ENCODE results near the gene MT1A. TPM values are rescaled to one million over a fixed set of nuclear protein-coding genes. Genes with fewer than 3 reads are reported as not detected.

Gene MT1A
- total and polyA plus RNA-seq, 2 of the 8 experiments (the other 6 are each of a cell fraction or from before 2014, with no cell fraction given), result not detected

GRCh38 chr16:56686758-56687157 lies 48.3 kb downstream of the MT1A start:
- POLR2A ChIA-PET (ENCODE audit: partially characterized antibody), result interaction anchor here (0.8 to 12.9 kb wide), 3 partner anchors 11 to 55 kb away, joined by 3 to 205 read pairs (median 5); partner anchors contain the start of genes MT1G and MT1H
- WGBS, 2 experiments (ENCODE audit: extremely low coverage in 1 of 2, insufficient coverage in 1 of 2, insufficient read length in 1 of 2, insufficient replicate concordance in 2 of 2, low coverage in 1 of 2, low lambda C conversion rate in 2 of 2, missing lambda C conversion rate in 1 of 2), result 87% methylated on average over 7 of the region's 7 CpGs; no CpG with 5 or more reads in 1 of the 2 experiments

More at GRCh38 chr16:56686758-56687157, 48.3 kb downstream of the MT1A start:
- no peak overlapping the region for H3K4me2 ChIP-seq (ENCODE audit: insufficient read depth in 1 of 2, low read depth in 2 of 2, low read length in 2 of 2)
- TF ChIP-seq RFX5 (IDR thresholded peaks at IDR 0.05; ENCODE audit: borderline replicate concordance, low read depth, low read length), result no peak
- TF ChIP-seq ZNF274 (IDR thresholded peaks at IDR 0.05; ENCODE audit: borderline replicate concordance, extremely low read depth, low read length), result no peak
- TF ChIP-seq TCF12 (IDR thresholded peaks at IDR 0.05; ENCODE audit: low read depth, low read length), result no peak
- TF ChIP-seq NANOG (IDR thresholded peaks at IDR 0.05; ENCODE audit: insufficient read depth, low read depth, low read length, poor library complexity, severe bottlenecking), result no peak
- no peak for TF ChIP-seq CBX5 (IDR thresholded peaks at IDR 0.05; ENCODE audit: low read depth, low read length)
- no peak for TF ChIP-seq SIN3A (conservative IDR thresholded peaks at IDR 0.05 in 1 of 2, IDR thresholded peaks at IDR 0.05 in 1 of 2; ENCODE audit: low read depth in 1 of 2, low read length in 2 of 2)
- no peak for TF ChIP-seq TAF1 (IDR thresholded peaks at IDR 0.05; ENCODE audit: low read depth, low read length)
- TF ChIP-seq RBBP5 (IDR thresholded peaks at IDR 0.05; ENCODE audit: borderline replicate concordance, low read depth, low read length), result no peak
- TF ChIP-seq RNF2 (IDR thresholded peaks at IDR 0.05; ENCODE audit: borderline replicate concordance, low read depth, low read length, missing control alignments, poor library complexity, severe bottlenecking), result no peak
- no peak for TF ChIP-seq PHF8 (conservative IDR thresholded peaks at IDR 0.05; ENCODE audit: low read depth, low read length)
- TF ChIP-seq TAF7 (optimal IDR thresholded peaks at IDR 0.05; ENCODE audit: borderline replicate concordance, low read depth, low read length), result no peak
- no peak overlapping the region for H3K18ac ChIP-seq (ENCODE audit: extremely low read depth, low read length)
- H3K27ac ChIP-seq (ENCODE audit: low read depth, low read length), result no peak overlapping the region
- H3K36me3 ChIP-seq (ENCODE audit: control insufficient read depth in 2 of 4, insufficient read depth in 4 of 4, low read length in 3 of 4), result peaks cover 0 to 3% (median 0%) of the 10 kb centered on the region in 4 experiments; a peak in 1 of 8 replicates
- no peak overlapping the region for H3K4me3 ChIP-seq (ENCODE audit: extremely low read depth in 1 of 4, insufficient read depth in 2 of 4, low read depth in 3 of 4, low read length in 4 of 4)
- H2BK12ac ChIP-seq (ENCODE audit: low read depth, low read length), result no peak overlapping the region
- peaks cover 10% of the 10 kb centered on the region for H3K23me2 ChIP-seq (ENCODE audit: low read depth, low read length)
- H3K14ac ChIP-seq (ENCODE audit: insufficient read length), result no peak overlapping the region
- no peak overlapping the region for H3K23ac ChIP-seq (ENCODE audit: insufficient read length)
- H3K4me1 ChIP-seq (replicated peaks in 1 of 4; ENCODE audit: control insufficient read depth in 3 of 4, insufficient read depth in 4 of 4, low read length in 3 of 4), result peaks cover 0 to 15% (median 8%) of the 10 kb centered on the region in 4 experiments; a peak in 6 of 7 replicates
- no peak overlapping the region for H2BK15ac ChIP-seq (ENCODE audit: low read length)
- FAIRE-seq (no peak), DNase-seq (ENCODE audit: low read depth in 1 of 2, low spot score in 2 of 2) (no peak)
- H2BK20ac ChIP-seq (ENCODE audit: low read length), result no peak overlapping the region
- H2AFZ ChIP-seq (ENCODE audit: low read length), result no peak overlapping the region
- H3K56ac ChIP-seq (replicated peaks; ENCODE audit: insufficient read length, low read depth, low read length), result no peak overlapping the region
- H3K79me2 ChIP-seq (ENCODE audit: control insufficient read depth in 1 of 2, insufficient read depth in 2 of 2, low read length in 2 of 2), result no peaks in the 10 kb centered on the region
- H2AK5ac ChIP-seq (ENCODE audit: low read depth, low read length), result no peak overlapping the region
- no peak overlapping the region for H2BK120ac ChIP-seq (replicated peaks; ENCODE audit: low read depth, low read length)
- no peaks in the 10 kb centered on the region for H3K9me3 ChIP-seq (ENCODE audit: insufficient read depth in 2 of 2, low read depth in 1 of 2, low read length in 1 of 2)
- CTCF ChIA-PET (ENCODE audit: partially characterized antibody), result interaction anchor here (0.8 kb wide), 2 partner anchors 14 to 15 kb away, joined by 3 to 5 read pairs; no protein-coding TSS in a partner anchor
- H3K79me1 ChIP-seq (ENCODE audit: low read depth, low read length), result no peaks in the 10 kb centered on the region; the same call in 1 of the 2 replicates
- no peak overlapping the region for H4K5ac ChIP-seq (ENCODE audit: insufficient read length, low read depth, low read length)
- peaks cover 0 to under 1% of the 10 kb centered on the region in 2 experiments for H4K20me1 ChIP-seq (replicated peaks in 1 of 2; ENCODE audit: control insufficient read depth in 1 of 2, insufficient read depth in 2 of 2, low read length in 2 of 2)
- no peak overlapping the region for H4K8ac ChIP-seq (ENCODE audit: extremely low read depth, insufficient read depth, low read length)
- H3K27me3 ChIP-seq (replicated peaks in 1 of 4; ENCODE audit: control insufficient read depth in 3 of 4, extremely low read depth in 1 of 4, insufficient read depth in 3 of 4, low read length in 3 of 4), result peaks cover 0 to 21% (median 16%) of the 10 kb centered on the region in 4 experiments; a peak in 5 of 7 replicates
- no peak overlapping the region for H3K9ac ChIP-seq (replicated peaks in 1 of 4; ENCODE audit: extremely low read depth in 1 of 4, low read depth in 3 of 4, low read length in 3 of 4)
- H3K4ac ChIP-seq (replicated peaks; ENCODE audit: insufficient read length, low read depth, low read length), result no peak overlapping the region
- H2BK5ac ChIP-seq (ENCODE audit: low read depth, low read length), result no peak overlapping the region
- H4K91ac ChIP-seq (replicated peaks; ENCODE audit: insufficient read length, low read length), result no peak overlapping the region

All from H1 (cell line).